ENCODE results near the gene AAR2. TPM values are rescaled to one million over a fixed set of nuclear protein-coding genes. Genes with fewer than 3 reads are reported as not detected.

The AAR2 gene, protein sequence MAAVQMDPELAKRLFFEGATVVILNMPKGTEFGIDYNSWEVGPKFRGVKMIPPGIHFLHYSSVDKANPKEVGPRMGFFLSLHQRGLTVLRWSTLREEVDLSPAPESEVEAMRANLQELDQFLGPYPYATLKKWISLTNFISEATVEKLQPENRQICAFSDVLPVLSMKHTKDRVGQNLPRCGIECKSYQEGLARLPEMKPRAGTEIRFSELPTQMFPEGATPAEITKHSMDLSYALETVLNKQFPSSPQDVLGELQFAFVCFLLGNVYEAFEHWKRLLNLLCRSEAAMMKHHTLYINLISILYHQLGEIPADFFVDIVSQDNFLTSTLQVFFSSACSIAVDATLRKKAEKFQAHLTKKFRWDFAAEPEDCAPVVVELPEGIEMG
- total RNA-seq: 17.8 and 25.7 TPM in 2 replicates

DNA sequence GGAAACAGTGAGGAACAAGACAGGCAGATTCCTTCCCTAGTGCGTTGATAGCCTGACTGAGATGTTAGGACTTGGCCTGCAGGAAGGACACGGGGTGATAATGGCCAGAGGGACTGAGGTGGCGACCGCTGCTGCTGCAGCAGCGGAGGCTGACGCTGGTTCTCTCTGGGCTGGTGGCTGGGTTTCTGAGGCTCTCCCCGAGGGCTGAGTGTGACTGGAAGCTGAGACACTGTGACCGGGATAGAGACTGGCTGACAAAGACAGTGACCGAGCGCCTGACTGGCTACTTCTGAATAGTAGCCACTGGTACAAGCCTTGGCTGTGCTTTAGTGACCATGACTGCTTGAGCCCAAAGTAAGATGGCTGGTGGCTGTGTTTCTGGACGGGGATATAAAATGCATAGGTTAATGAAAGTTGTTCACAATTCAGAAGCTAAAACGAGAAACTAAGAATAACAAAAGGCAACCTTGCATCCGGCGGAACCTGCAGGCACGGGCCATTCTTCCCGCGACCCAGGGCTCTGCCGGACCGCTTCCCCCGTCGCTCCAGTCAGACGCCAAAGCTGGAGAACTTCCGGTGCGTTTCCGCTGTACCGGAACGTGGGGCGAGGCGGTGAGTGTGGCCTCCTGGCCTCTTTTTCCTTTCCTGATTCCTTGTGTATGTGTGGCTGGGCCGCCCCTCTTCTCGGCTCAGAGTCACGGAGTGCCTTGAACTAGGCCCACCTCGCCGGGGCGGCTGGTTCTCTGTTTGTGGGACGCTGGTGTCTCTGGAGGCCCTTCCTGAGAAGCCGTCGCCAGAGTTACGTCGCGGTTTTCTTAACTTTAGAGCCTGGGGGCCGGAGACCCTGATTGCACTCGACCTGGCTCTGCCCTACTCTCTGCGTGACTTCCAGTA lies at the start of gene AAR2:
Gene AAR2 (plus strand): TSS at position 587 of the 894 bp plus-strand sequence. CDS start 3,391 bp downstream, outside the sequence.

DNA sequence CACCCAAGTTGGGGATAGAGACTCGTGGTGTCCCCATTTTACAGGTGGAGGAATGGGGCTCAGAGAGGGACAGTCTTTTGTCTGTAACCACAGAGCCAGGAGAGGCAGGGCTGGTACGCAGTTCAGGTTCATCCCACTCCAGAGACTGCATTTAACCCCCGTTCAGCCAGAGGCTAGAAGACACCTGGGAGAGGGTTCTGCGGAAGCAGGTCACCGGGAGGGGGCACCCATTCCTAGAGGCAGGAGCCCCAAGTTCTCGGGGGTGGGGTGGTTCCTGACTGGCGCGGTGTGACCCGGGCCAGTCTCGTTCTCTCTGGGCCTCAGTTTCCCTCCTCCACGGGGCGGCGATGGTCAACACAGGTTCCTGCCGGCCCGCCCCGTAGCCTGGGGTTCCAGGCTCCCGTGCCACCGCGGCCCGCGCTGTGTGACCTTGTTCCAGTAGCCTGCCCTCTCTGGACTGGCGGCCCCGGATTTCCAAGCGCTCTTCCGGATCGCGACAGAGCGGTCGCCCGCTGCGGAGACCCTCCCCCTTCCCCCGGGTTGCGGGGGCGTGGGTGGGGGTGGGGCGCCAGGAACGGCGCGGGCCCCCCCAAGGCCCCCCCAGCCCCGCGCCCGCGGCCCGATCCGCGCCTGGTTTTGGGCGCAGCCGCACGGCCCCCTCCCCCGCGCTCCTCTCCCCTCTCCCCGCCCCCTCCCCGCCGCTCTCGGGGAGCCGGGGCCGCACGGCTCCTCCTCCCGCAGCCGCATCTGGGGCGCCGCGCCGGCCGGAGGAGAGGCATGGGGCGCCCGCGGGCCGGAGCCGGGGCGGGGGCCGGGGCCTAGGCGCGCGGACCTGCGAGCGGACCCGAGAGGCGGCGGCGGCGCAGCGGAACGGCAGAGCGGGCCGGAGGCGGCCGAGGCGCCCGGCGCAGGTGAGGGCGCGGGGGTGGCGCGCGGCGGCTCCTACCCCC lies 69.6 kb downstream of the AAR2 start, which contains the start of gene DLGAP4:
Gene DLGAP4 (plus strand): TSS at position 738 of the 950 bp plus-strand sequence. CDS start 125,379 bp downstream, outside the sequence.

Other genes starting within 250 kb of the AAR2 start
- 3.7 and 19.9 TPM in 2 replicates for gene EPB41L1, start 81.7 kb upstream of the AAR2 start, total RNA-seq
- 5.8 and 22.0 TPM in 2 replicates for gene DLGAP4, start 69.9 kb downstream of the AAR2 start, total RNA-seq

Measured in bladder microvascular endothelial cell (primary cell).